Loucy (cell line): Measurements from ENCODE around the gene F8A1.
"Not testable (repeated sequence)": the region's sequence is repeated elsewhere in the genome, so short reads cannot be mapped to it uniquely, and the experiment has no call there.

Source experiments
- EZH2phosphoT487 ChIP-seq: fragments of 200-600 bp; IDR thresholded peaks from 2 replicates; pipeline ENCODE4 v1.6.1; 2018; ENCODE audit warnings: antibody characterized with exemption, mild to moderate bottlenecking, moderate library complexity, borderline replicate concordance
- TF ChIP-seq, protein P1 (sequence below): fragments of 200-600 bp; sonication (generic); conservative IDR thresholded peaks from 2 replicates; pipeline ENCODE4 v1.5.1; 2014; ENCODE audit warnings: mild to moderate bottlenecking, antibody characterized with exemption, low read length

- TF ChIP-seq, protein P1, sequence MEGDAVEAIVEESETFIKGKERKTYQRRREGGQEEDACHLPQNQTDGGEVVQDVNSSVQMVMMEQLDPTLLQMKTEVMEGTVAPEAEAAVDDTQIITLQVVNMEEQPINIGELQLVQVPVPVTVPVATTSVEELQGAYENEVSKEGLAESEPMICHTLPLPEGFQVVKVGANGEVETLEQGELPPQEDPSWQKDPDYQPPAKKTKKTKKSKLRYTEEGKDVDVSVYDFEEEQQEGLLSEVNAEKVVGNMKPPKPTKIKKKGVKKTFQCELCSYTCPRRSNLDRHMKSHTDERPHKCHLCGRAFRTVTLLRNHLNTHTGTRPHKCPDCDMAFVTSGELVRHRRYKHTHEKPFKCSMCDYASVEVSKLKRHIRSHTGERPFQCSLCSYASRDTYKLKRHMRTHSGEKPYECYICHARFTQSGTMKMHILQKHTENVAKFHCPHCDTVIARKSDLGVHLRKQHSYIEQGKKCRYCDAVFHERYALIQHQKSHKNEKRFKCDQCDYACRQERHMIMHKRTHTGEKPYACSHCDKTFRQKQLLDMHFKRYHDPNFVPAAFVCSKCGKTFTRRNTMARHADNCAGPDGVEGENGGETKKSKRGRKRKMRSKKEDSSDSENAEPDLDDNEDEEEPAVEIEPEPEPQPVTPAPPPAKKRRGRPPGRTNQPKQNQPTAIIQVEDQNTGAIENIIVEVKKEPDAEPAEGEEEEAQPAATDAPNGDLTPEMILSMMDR: not testable (repeated sequence)
- not testable (repeated sequence) for TF ChIP-seq EZH2phosphoT487
Measured at GRCh38 chrX:154884069-154884468, 2.1 kb upstream of the F8A1 start.
